Measurements from ENCODE around the gene CCDC198. TPM values are rescaled to one million over a fixed set of nuclear protein-coding genes. Genes with fewer than 3 reads are reported as not detected.

The CCDC198 gene
- total RNA-seq, 1 donor from 2014 or later = not detected

DNA sequence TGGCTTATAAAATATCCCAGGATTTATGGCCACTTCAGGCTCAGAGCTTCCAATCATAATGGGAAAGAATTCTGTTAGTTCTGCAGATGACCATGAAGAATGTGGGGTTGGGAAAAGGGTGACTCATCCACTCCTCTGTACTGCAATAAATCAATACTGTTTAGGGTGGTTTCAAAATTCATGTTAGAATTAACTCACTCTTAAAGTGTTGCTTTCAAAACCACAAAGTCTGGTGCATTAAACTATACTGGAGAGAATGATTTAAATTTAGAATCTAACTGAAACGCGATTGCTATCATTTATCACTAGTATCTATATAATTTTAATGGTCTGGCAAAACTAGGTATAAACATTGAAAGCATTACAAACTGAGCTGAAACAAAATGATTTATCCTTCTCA, 798 bp downstream of the CCDC198 start:
- H3K27ac Mint-ChIP-seq = no peak overlapping the region

DNA sequence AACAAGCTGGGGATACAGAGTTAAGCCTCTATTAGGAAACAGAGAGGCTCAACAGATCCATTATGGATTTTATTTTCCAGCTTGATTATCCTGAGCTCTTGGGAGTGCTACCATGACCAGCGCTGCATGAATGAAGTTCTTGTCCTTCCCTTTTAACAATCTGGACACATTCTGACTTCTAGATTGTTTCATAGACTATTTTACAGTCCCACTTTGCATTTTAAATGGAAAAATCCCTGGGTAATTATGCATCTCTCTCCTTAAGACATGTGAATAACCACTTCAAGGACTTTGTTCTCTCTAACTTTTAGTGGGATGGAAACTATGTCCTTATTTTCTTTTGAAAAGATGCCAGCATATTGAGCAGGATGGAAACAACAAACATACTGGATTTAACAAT, 2.0 kb downstream of the CCDC198 start:
- Mint-ChIP-seq H3K36me3 (no peaks in the 10 kb centered on the region), H3K4me1 (peaks cover 18% of the 10 kb centered on the region), H3K27me3 (ENCODE audit: insufficient read depth, low read depth) (no peaks in the 10 kb centered on the region), H3K4me3 (no peak overlapping the region), H3K9me3 (no peaks in the 10 kb centered on the region), H3K27ac (no peak overlapping the region)
- Histone ChIP-seq H3K9me3 (ENCODE audit: low read depth) (no peaks in the 10 kb centered on the region), H3K36me3 (no peaks in the 10 kb centered on the region), H4K20me1 (ENCODE audit: low read depth) (no peaks in the 10 kb centered on the region), H3K4me2 (no peak overlapping the region), H3F3A (ENCODE audit: low read depth) (no peaks in the 10 kb centered on the region), H2AFZ (replicated peaks) (no peak overlapping the region), H3K27ac (no peak overlapping the region), H3K79me2 (ENCODE audit: low read depth) (no peaks in the 10 kb centered on the region), H3K4me1 (no peaks in the 10 kb centered on the region), H3K4me3 (no peak overlapping the region), H3K9ac (no peak overlapping the region), H3K27me3 (no peaks in the 10 kb centered on the region)
- DNase-seq (ENCODE audit: low spot score) = no peak
- TF ChIP-seq EZH2 (IDR thresholded peaks at IDR 0.05) = no peak
- no peak for TF ChIP-seq EZH2phosphoT487 (IDR thresholded peaks at IDR 0.05)
- TF ChIP-seq, protein P1, sequence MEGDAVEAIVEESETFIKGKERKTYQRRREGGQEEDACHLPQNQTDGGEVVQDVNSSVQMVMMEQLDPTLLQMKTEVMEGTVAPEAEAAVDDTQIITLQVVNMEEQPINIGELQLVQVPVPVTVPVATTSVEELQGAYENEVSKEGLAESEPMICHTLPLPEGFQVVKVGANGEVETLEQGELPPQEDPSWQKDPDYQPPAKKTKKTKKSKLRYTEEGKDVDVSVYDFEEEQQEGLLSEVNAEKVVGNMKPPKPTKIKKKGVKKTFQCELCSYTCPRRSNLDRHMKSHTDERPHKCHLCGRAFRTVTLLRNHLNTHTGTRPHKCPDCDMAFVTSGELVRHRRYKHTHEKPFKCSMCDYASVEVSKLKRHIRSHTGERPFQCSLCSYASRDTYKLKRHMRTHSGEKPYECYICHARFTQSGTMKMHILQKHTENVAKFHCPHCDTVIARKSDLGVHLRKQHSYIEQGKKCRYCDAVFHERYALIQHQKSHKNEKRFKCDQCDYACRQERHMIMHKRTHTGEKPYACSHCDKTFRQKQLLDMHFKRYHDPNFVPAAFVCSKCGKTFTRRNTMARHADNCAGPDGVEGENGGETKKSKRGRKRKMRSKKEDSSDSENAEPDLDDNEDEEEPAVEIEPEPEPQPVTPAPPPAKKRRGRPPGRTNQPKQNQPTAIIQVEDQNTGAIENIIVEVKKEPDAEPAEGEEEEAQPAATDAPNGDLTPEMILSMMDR (IDR thresholded peaks at IDR 0.05) = no peak

More for the DNA sequence above, 798 bp downstream of the CCDC198 start:
- Histone ChIP-seq H3K9me3 (ENCODE audit: low read depth) (no peaks in the 10 kb centered on the region), H3K4me3 (no peak overlapping the region), H3K4me2 (no peak overlapping the region), H3K27ac (no peak overlapping the region), H3K79me2 (ENCODE audit: low read depth) (no peaks in the 10 kb centered on the region), H3K27me3 (no peaks in the 10 kb centered on the region), H4K20me1 (ENCODE audit: low read depth) (no peaks in the 10 kb centered on the region), H3F3A (ENCODE audit: low read depth) (no peaks in the 10 kb centered on the region), H2AFZ (replicated peaks) (no peak overlapping the region), H3K4me1 (no peaks in the 10 kb centered on the region), H3K36me3 (no peaks in the 10 kb centered on the region), H3K9ac (no peak overlapping the region)
- no peaks in the 10 kb centered on the region for H3K36me3 Mint-ChIP-seq
- H3K27me3 Mint-ChIP-seq (ENCODE audit: insufficient read depth, low read depth) = no peaks in the 10 kb centered on the region
- H3K4me1 Mint-ChIP-seq = peaks cover 18% of the 10 kb centered on the region
- H3K4me3 Mint-ChIP-seq = no peak overlapping the region
- H3K9me3 Mint-ChIP-seq = no peaks in the 10 kb centered on the region
- no peak for TF ChIP-seq EZH2 (IDR thresholded peaks at IDR 0.05)
- no peak for TF ChIP-seq EZH2phosphoT487 (IDR thresholded peaks at IDR 0.05)
- TF ChIP-seq, protein P1 (IDR thresholded peaks at IDR 0.05) = no peak
- DNase-seq (ENCODE audit: low spot score) = no peak

DNA sequence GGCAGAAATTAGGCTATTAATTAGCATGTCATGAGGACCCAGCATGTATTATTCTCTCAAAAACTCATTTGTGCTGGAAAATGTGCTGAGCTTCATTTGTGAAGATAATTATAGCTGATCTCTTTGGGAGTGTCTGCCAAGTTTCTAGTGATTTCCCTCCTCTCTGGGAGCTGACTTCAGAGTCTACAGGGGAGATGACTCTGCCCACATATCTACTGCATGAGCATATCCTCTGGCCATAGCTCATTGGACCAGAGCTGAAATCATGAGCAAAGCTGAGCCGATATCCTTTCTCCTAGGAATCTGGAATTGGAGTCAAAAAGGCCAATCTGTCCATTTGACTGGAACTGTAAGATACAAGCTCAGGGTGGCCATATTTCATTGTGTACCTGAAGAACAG, 5.9 kb downstream of the CCDC198 start:
- H3K27me3 Mint-ChIP-seq (ENCODE audit: insufficient read depth, low read depth) = peaks cover 2% of the 10 kb centered on the region
- Histone ChIP-seq H3K4me1 (no peaks in the 10 kb centered on the region), H3K9ac (no peak overlapping the region), H3K27ac (no peak overlapping the region), H3K9me3 (ENCODE audit: low read depth) (no peaks in the 10 kb centered on the region), H4K20me1 (ENCODE audit: low read depth) (no peaks in the 10 kb centered on the region), H3K36me3 (no peaks in the 10 kb centered on the region), H3K79me2 (ENCODE audit: low read depth) (no peaks in the 10 kb centered on the region), H3K4me2 (no peak overlapping the region), H2AFZ (replicated peaks) (no peak overlapping the region), H3F3A (ENCODE audit: low read depth) (no peaks in the 10 kb centered on the region), H3K4me3 (no peak overlapping the region), H3K27me3 (no peaks in the 10 kb centered on the region)
- no peak for DNase-seq (ENCODE audit: low spot score)
- H3K27ac Mint-ChIP-seq = no peak overlapping the region
- no peak overlapping the region for H3K4me3 Mint-ChIP-seq
- no peak for TF ChIP-seq EZH2phosphoT487 (IDR thresholded peaks at IDR 0.05)
- TF ChIP-seq, protein P1 (IDR thresholded peaks at IDR 0.05) = no peak
- TF ChIP-seq EZH2 (IDR thresholded peaks at IDR 0.05) = no peak
- H3K4me1 Mint-ChIP-seq = peaks cover 4% of the 10 kb centered on the region
- no peaks in the 10 kb centered on the region for H3K9me3 Mint-ChIP-seq
- H3K36me3 Mint-ChIP-seq = no peaks in the 10 kb centered on the region
